Measurements from ENCODE around the gene ARHGAP10.

ARHGAP10 gene

GRCh38 chr4:147727476-147728028 is 4.3 kb upstream of the ARHGAP10 start:
- Histone ChIP-seq H3K27ac (no peak overlapping the region), H3K9ac (ENCODE audit: insufficient read length) (no peak overlapping the region), H3K4me3 (no peak overlapping the region), H3K9me3 (ENCODE audit: low read depth, low read length) (no peaks in the 10 kb centered on the region), H3K36me3 (ENCODE audit: insufficient read depth, low read length) (no peaks in the 10 kb centered on the region)
- no peak for DNase-seq (ENCODE audit: low read depth, low spot score)
- no peak for TF ChIP-seq POLR2AphosphoS5 (IDR thresholded peaks at IDR 0.05; ENCODE audit: borderline replicate concordance, low read depth, low read length)
- TF ChIP-seq FOXP2 (optimal IDR thresholded peaks at IDR 0.05; ENCODE audit: control extremely low read depth, extremely low read length, insufficient read depth): no peak
- TF ChIP-seq EZH2 (IDR thresholded peaks at IDR 0.05): no peak

GRCh38 chr4:147730333-147730732 is 1.6 kb upstream of the ARHGAP10 start:
- Histone ChIP-seq H3K27ac (no peak overlapping the region), H3K4me3 (no peak overlapping the region), H3K36me3 (ENCODE audit: insufficient read depth, low read length) (no peaks in the 10 kb centered on the region), H3K9ac (ENCODE audit: insufficient read length) (no peak overlapping the region), H3K9me3 (ENCODE audit: low read depth, low read length) (no peaks in the 10 kb centered on the region)
- TF ChIP-seq EZH2 (IDR thresholded peaks at IDR 0.05): no peak
- TF ChIP-seq POLR2AphosphoS5 (IDR thresholded peaks at IDR 0.05; ENCODE audit: borderline replicate concordance, low read depth, low read length): no peak
- TF ChIP-seq FOXP2 (optimal IDR thresholded peaks at IDR 0.05; ENCODE audit: control extremely low read depth, extremely low read length, insufficient read depth): no peak
- DNase-seq (ENCODE audit: low read depth, low spot score): no peak

- no peaks in the 10 kb centered on the region for H3K36me3 ChIP-seq (ENCODE audit: insufficient read depth, low read length)
- no peak for DNase-seq (ENCODE audit: low read depth, low spot score)
- H3K9ac ChIP-seq (ENCODE audit: insufficient read length): peak overlapping the region; percentile 77
- TF ChIP-seq FOXP2 (optimal IDR thresholded peaks at IDR 0.05; ENCODE audit: control extremely low read depth, extremely low read length, insufficient read depth) (no peak), POLR2AphosphoS5 (IDR thresholded peaks at IDR 0.05; ENCODE audit: borderline replicate concordance, low read depth, low read length) (no peak), EZH2 (IDR thresholded peaks at IDR 0.05) (no peak)
- H3K9me3 ChIP-seq (ENCODE audit: low read depth, low read length): no peaks in the 10 kb centered on the region
- peak overlapping the region; percentile 91 for H3K4me3 ChIP-seq
- no peak overlapping the region for H3K27ac ChIP-seq
Measured at GRCh38 chr4:147732518-147733235, 789 bp downstream of the ARHGAP10 start.

- no peak for DNase-seq (ENCODE audit: low read depth, low spot score)
- no peak overlapping the region for H3K27ac ChIP-seq
Measured at GRCh38 chr4:147733716-147734344, 1.9 kb downstream of the ARHGAP10 start.

GRCh38 chr4:147734496-147734895 is 2.6 kb downstream of the ARHGAP10 start:
- H3K27ac ChIP-seq: no peak overlapping the region
- no peak overlapping the region for H3K9ac ChIP-seq (ENCODE audit: insufficient read length)
- H3K36me3 ChIP-seq (ENCODE audit: insufficient read depth, low read length): no peaks in the 10 kb centered on the region
- DNase-seq (ENCODE audit: low read depth, low spot score): no peak
- peak overlapping the region; percentile 91 for H3K4me3 ChIP-seq
- TF ChIP-seq EZH2 (IDR thresholded peaks at IDR 0.05): no peak
- no peaks in the 10 kb centered on the region for H3K9me3 ChIP-seq (ENCODE audit: low read depth, low read length)

More at GRCh38 chr4:147733716-147734344, 1.9 kb downstream of the ARHGAP10 start:
- H3K9ac ChIP-seq (ENCODE audit: insufficient read length): no peak overlapping the region
- no peak for TF ChIP-seq EZH2 (IDR thresholded peaks at IDR 0.05)
- no peak for TF ChIP-seq POLR2AphosphoS5 (IDR thresholded peaks at IDR 0.05; ENCODE audit: borderline replicate concordance, low read depth, low read length)
- no peak for TF ChIP-seq FOXP2 (optimal IDR thresholded peaks at IDR 0.05; ENCODE audit: control extremely low read depth, extremely low read length, insufficient read depth)
- H3K9me3 ChIP-seq (ENCODE audit: low read depth, low read length): no peaks in the 10 kb centered on the region
- peak overlapping the region; percentile 91 for H3K4me3 ChIP-seq
- no peaks in the 10 kb centered on the region for H3K36me3 ChIP-seq (ENCODE audit: insufficient read depth, low read length)

GRCh38 chr4:147735413-147736301 is 3.8 kb downstream of the ARHGAP10 start:
- H3K9ac ChIP-seq (ENCODE audit: insufficient read length): no peak overlapping the region
- no peak overlapping the region for H3K4me3 ChIP-seq
- H3K27ac ChIP-seq: no peak overlapping the region
- DNase-seq (ENCODE audit: low read depth, low spot score): no peak
- no peaks in the 10 kb centered on the region for H3K36me3 ChIP-seq (ENCODE audit: insufficient read depth, low read length)
- H3K9me3 ChIP-seq (ENCODE audit: low read depth, low read length): no peaks in the 10 kb centered on the region
- no peak for TF ChIP-seq POLR2AphosphoS5 (IDR thresholded peaks at IDR 0.05; ENCODE audit: borderline replicate concordance, low read depth, low read length)
- no peak for TF ChIP-seq FOXP2 (optimal IDR thresholded peaks at IDR 0.05; ENCODE audit: control extremely low read depth, extremely low read length, insufficient read depth)
- TF ChIP-seq EZH2 (IDR thresholded peaks at IDR 0.05): no peak

GRCh38 chr4:147736458-147736857 is 4.6 kb downstream of the ARHGAP10 start:
- Histone ChIP-seq H3K27ac (no peak overlapping the region), H3K9me3 (ENCODE audit: low read depth, low read length) (no peaks in the 10 kb centered on the region), H3K36me3 (ENCODE audit: insufficient read depth, low read length) (no peaks in the 10 kb centered on the region), H3K4me3 (no peak overlapping the region), H3K9ac (ENCODE audit: insufficient read length) (no peak overlapping the region)
- no peak for DNase-seq (ENCODE audit: low read depth, low spot score)
- no peak for TF ChIP-seq POLR2AphosphoS5 (IDR thresholded peaks at IDR 0.05; ENCODE audit: borderline replicate concordance, low read depth, low read length)
- TF ChIP-seq EZH2 (IDR thresholded peaks at IDR 0.05): no peak
- no peak for TF ChIP-seq FOXP2 (optimal IDR thresholded peaks at IDR 0.05; ENCODE audit: control extremely low read depth, extremely low read length, insufficient read depth)

- no peak for DNase-seq (ENCODE audit: low read depth, low spot score)
- no peaks in the 10 kb centered on the region for H3K9me3 ChIP-seq (ENCODE audit: low read depth, low read length)
Measured at GRCh38 chr4:147737623-147738022, 5.7 kb downstream of the ARHGAP10 start.

More at GRCh38 chr4:147737623-147738022, 5.7 kb downstream of the ARHGAP10 start:
- H3K9ac ChIP-seq (ENCODE audit: insufficient read length): no peak overlapping the region
- no peak for TF ChIP-seq POLR2AphosphoS5 (IDR thresholded peaks at IDR 0.05; ENCODE audit: borderline replicate concordance, low read depth, low read length)
- TF ChIP-seq FOXP2 (optimal IDR thresholded peaks at IDR 0.05; ENCODE audit: control extremely low read depth, extremely low read length, insufficient read depth): no peak
- no peak for TF ChIP-seq EZH2 (IDR thresholded peaks at IDR 0.05)
- H3K36me3 ChIP-seq (ENCODE audit: insufficient read depth, low read length): no peaks in the 10 kb centered on the region
- H3K4me3 ChIP-seq: no peak overlapping the region
- no peak overlapping the region for H3K27ac ChIP-seq
